Glutamatergic neuron (in vitro differentiated cells): ENCODE measurements around the gene TMEM167A. TPM values are rescaled to one million over a fixed set of nuclear protein-coding genes. Genes with fewer than 3 reads are reported as not detected.
"Not testable (repeated sequence)": the region's sequence is repeated elsewhere in the genome, so short reads cannot be mapped to it uniquely, and the experiment has no call there.

Source experiments
- DNase-seq: peaks from one replicate; pipeline ENCODE4 v3.0.0; 2022
- H3K27ac Mint-ChIP-seq: one replicate; pipeline ENCODE4 v1.8.0; 2020; ENCODE audit warnings: mild to moderate bottlenecking, mixed read lengths, inconsistent platforms; ENCODE audit not compliant: unreplicated experiment
- H3K27me3 Mint-ChIP-seq: one replicate; pipeline ENCODE4 v1.8.0; 2020; ENCODE audit warnings: mild to moderate bottlenecking, moderate library complexity, mixed read lengths, inconsistent platforms; ENCODE audit not compliant: unreplicated experiment
- H3K36me3 Mint-ChIP-seq: one replicate; pipeline ENCODE4 v1.8.0; 2020; ENCODE audit warnings: mild to moderate bottlenecking, mixed read lengths, inconsistent platforms; ENCODE audit not compliant: unreplicated experiment
- H3K4me1 Mint-ChIP-seq: one replicate; pipeline ENCODE4 v1.8.0; 2020; ENCODE audit warnings: mild to moderate bottlenecking, low read depth, mixed read lengths, inconsistent platforms; ENCODE audit not compliant: unreplicated experiment
- H3K4me3 Mint-ChIP-seq: one replicate; pipeline ENCODE4 v1.8.0; 2020; ENCODE audit warnings: mild to moderate bottlenecking, mixed read lengths, inconsistent platforms; ENCODE audit not compliant: unreplicated experiment
- H3K9me3 Mint-ChIP-seq: one replicate; pipeline ENCODE4 v1.8.0; 2020; ENCODE audit warnings: mild to moderate bottlenecking, moderate library complexity, mixed read lengths, inconsistent platforms; ENCODE audit not compliant: unreplicated experiment
- CTCF ChIP-seq: fragments of 200-600 bp; sonication (generic); IDR thresholded peaks from one replicate; pipeline ENCODE4 v1.5.0; 2021; ENCODE audit not compliant: partially characterized antibody, unreplicated experiment
- total RNA-seq: library from RNA; stranded (reverse); fragmentation: NEBNext Ultra II Directional; extraction: Animal tissue kit (Norgen Biotek cat#: 25700); gene quantifications from one replicate; pipeline ENCODE4 v1.2.1, GENCODE V29; 2021; ENCODE audit not compliant: unreplicated experiment

The TMEM167A gene
- total RNA-seq, 1 donor from 2014 or later: 145 TPM

- Mint-ChIP-seq H3K4me3 (peak overlapping the region; percentile 99), H3K36me3 (no peaks in the 10 kb centered on the region), H3K4me1 (peaks cover 17% of the 10 kb centered on the region), H3K9me3 (peaks cover 7% of the 10 kb centered on the region), H3K27me3 (peaks cover 8% of the 10 kb centered on the region), H3K27ac (peak overlapping the region; percentile 97)
- DNase-seq: peak; percentile 18
- TF ChIP-seq CTCF: no peak
Measured at GRCh38 chr5:83077662-83078261, 568 bp upstream of the TMEM167A start.

- TF ChIP-seq CTCF: no peak
- no peak for DNase-seq
- Mint-ChIP-seq H3K36me3 (no peaks in the 10 kb centered on the region), H3K27ac (no peak overlapping the region), H3K4me1 (peaks cover 34% of the 10 kb centered on the region), H3K27me3 (peaks cover 10% of the 10 kb centered on the region), H3K4me3 (peak overlapping the region; percentile 16), H3K9me3 (peaks cover 5% of the 10 kb centered on the region)
Measured at GRCh38 chr5:83072966-83073365, 4.2 kb downstream of the TMEM167A start.

GRCh38 chr5:83071286-83072051 is 5.7 kb downstream of the TMEM167A start:
- Mint-ChIP-seq H3K27me3 (peaks cover 1% of the 10 kb centered on the region), H3K4me1 (peaks cover 38% of the 10 kb centered on the region), H3K9me3 (no peaks in the 10 kb centered on the region), H3K36me3 (no peaks in the 10 kb centered on the region), H3K4me3 (no peak overlapping the region), H3K27ac (peak overlapping the region; percentile 5)
- DNase-seq: no peak
- TF ChIP-seq CTCF: no peak

GRCh38 chr5:83069096-83069799 is 7.9 kb downstream of the TMEM167A start:
- Mint-ChIP-seq H3K9me3 (no peaks in the 10 kb centered on the region), H3K4me1 (peaks cover 42% of the 10 kb centered on the region), H3K36me3 (no peaks in the 10 kb centered on the region), H3K27me3 (peaks cover 1% of the 10 kb centered on the region), H3K27ac (peak overlapping the region; percentile 81), H3K4me3 (peak overlapping the region; percentile 47)
- DNase-seq: no peak
- TF ChIP-seq CTCF: no peak

- not testable (repeated sequence) for H3K36me3 Mint-ChIP-seq, H3K27me3 Mint-ChIP-seq, H3K9me3 Mint-ChIP-seq, H3K4me3 Mint-ChIP-seq, H3K27ac Mint-ChIP-seq, DNase-seq
- H3K4me1 Mint-ChIP-seq: peaks cover 37% of the 10 kb centered on the region
Measured at GRCh38 chr5:83067377-83067776, 9.8 kb downstream of the TMEM167A start.
